H9 (cell line): Measurements from ENCODE around the gene FAM241A. TPM values are rescaled to one million over a fixed set of nuclear protein-coding genes. Genes with fewer than 3 reads are reported as not detected.

Experiments
- DNase-seq: peaks from one replicate; pipeline ENCODE4 v3.0.0-alpha.2; 2017
- H2AFZ ChIP-seq: one replicate; pipeline ENCODE4 v1.6.1; 2013; ENCODE audit warnings: mild to moderate bottlenecking, low read length, control low read depth, moderate library complexity
- H2AK5ac ChIP-seq: 2 replicates; pipeline ENCODE4 v1.6.1; 2013; ENCODE audit warnings: low read length, control low read depth, mixed read lengths; ENCODE audit not compliant: insufficient read length
- H2BK120ac ChIP-seq: one replicate; pipeline ENCODE4 v1.6.1; 2013; ENCODE audit warnings: low read depth, mild to moderate bottlenecking, low read length, control low read depth, inconsistent platforms; ENCODE audit not compliant: poor library complexity, severe bottlenecking
- H2BK12ac ChIP-seq: 2 replicates; pipeline ENCODE4 v1.6.1; 2013; ENCODE audit warnings: low read length, control low read depth, mixed read lengths, low read depth; ENCODE audit not compliant: insufficient read length
- H2BK15ac ChIP-seq: 2 replicates; pipeline ENCODE4 v1.6.1; 2013; ENCODE audit warnings: low read depth, low read length, control low read depth
- H2BK20ac ChIP-seq: one replicate; pipeline ENCODE4 v1.6.1; 2013; ENCODE audit warnings: low read depth, mild to moderate bottlenecking, low read length, control low read depth, inconsistent platforms; ENCODE audit not compliant: poor library complexity, severe bottlenecking
- H2BK5ac ChIP-seq: 2 replicates; pipeline ENCODE4 v1.6.1; 2013; ENCODE audit warnings: low read length, control low read depth, mixed read lengths; ENCODE audit not compliant: insufficient read length
- H3K14ac ChIP-seq: 2 replicates; pipeline ENCODE4 v1.6.1; 2013; ENCODE audit warnings: low read length, control low read depth; ENCODE audit not compliant: insufficient read depth
- H3K18ac ChIP-seq: 2 replicates; pipeline ENCODE4 v1.6.1; 2013; ENCODE audit warnings: low read depth, mild to moderate bottlenecking, mixed read lengths, low read length, control low read depth; ENCODE audit not compliant: insufficient read length
- H3K23ac ChIP-seq: 2 replicates; pipeline ENCODE4 v1.6.1; 2013; ENCODE audit warnings: low read length, control low read depth, mixed read lengths, low read depth; ENCODE audit not compliant: insufficient read length
- H3K23me2 ChIP-seq: 2 replicates; pipeline ENCODE4 v1.6.1; 2013; ENCODE audit warnings: low read depth, mild to moderate bottlenecking, mixed read lengths, low read length, control low read depth; ENCODE audit not compliant: insufficient read length, poor library complexity, severe bottlenecking
- H3K27ac ChIP-seq: 2 replicates; pipeline ENCODE4 v1.5.1; 2013; ENCODE audit warnings: low read length, control low read depth, mixed read lengths, low read depth; ENCODE audit not compliant: insufficient read length
- H3K27me3 ChIP-seq: 2 replicates; pipeline ENCODE4 v1.6.1; 2013; ENCODE audit warnings: low read length, control low read depth, inconsistent platforms; ENCODE audit not compliant: insufficient read depth
- H3K4ac ChIP-seq: 2 replicates; pipeline ENCODE4 v1.6.1; 2013; ENCODE audit warnings: low read depth, mild to moderate bottlenecking, control low read depth, inconsistent platforms, low read length, moderate library complexity
- H3K4me1 ChIP-seq: 2 replicates; pipeline ENCODE4 v1.6.1; 2013; ENCODE audit warnings: low read length, control low read depth, inconsistent platforms; ENCODE audit not compliant: insufficient read depth
- H3K4me2 ChIP-seq: 2 replicates; pipeline ENCODE4 v1.6.1; 2013; ENCODE audit warnings: low read length, control low read depth, mixed read lengths; ENCODE audit not compliant: insufficient read length, insufficient read depth
- H3K56ac ChIP-seq: 2 replicates; pipeline ENCODE4 v1.6.1; 2013; ENCODE audit warnings: low read depth, mild to moderate bottlenecking, mixed read lengths, low read length, control low read depth; ENCODE audit not compliant: insufficient read length
- H3K79me1 ChIP-seq: 2 replicates; pipeline ENCODE4 v1.6.1; 2013; ENCODE audit warnings: low read depth, mild to moderate bottlenecking, moderate library complexity, low read length, control low read depth, inconsistent platforms; ENCODE audit not compliant: insufficient read depth, poor library complexity, severe bottlenecking
- H3K79me2 ChIP-seq: 2 replicates; pipeline ENCODE4 v1.6.1; 2013; ENCODE audit warnings: low read length, control low read depth, inconsistent platforms; ENCODE audit not compliant: insufficient read depth
- H3K9ac ChIP-seq: 2 replicates; pipeline ENCODE4 v1.6.1; 2013; ENCODE audit warnings: low read length, control low read depth, mixed read lengths; ENCODE audit not compliant: insufficient read length; ENCODE audit errors: extremely low read depth
- H3K9me3 ChIP-seq: one replicate; pipeline ENCODE4 v1.6.1; 2013; ENCODE audit warnings: low read depth, low read length, inconsistent platforms; ENCODE audit not compliant: control insufficient read depth
- H3T11ph ChIP-seq: one replicate; pipeline ENCODE4 v1.6.1; 2013; ENCODE audit warnings: mild to moderate bottlenecking, low read length, control low read depth, inconsistent platforms
- H4K20me1 ChIP-seq: one replicate; pipeline ENCODE4 v1.6.1; 2013; ENCODE audit not compliant: control insufficient read depth, insufficient read length, insufficient read depth
- H4K5ac ChIP-seq: 2 replicates; pipeline ENCODE4 v1.6.1; 2013; ENCODE audit warnings: low read depth, mild to moderate bottlenecking, mixed read lengths, low read length, control low read depth; ENCODE audit not compliant: insufficient read length
- H4K8ac ChIP-seq: replicated peaks from 2 replicates; pipeline ENCODE4 v1.6.1; 2013; ENCODE audit warnings: low read length, control low read depth, mixed read lengths, low read depth; ENCODE audit not compliant: insufficient read length
- H4K91ac ChIP-seq: 2 replicates; pipeline ENCODE4 v1.6.1; 2013; ENCODE audit warnings: low read depth, mild to moderate bottlenecking, moderate library complexity, mixed read lengths, low read length, control low read depth; ENCODE audit not compliant: insufficient read length
- H3K27ac Mint-ChIP-seq, 3 experiments: 2 replicates in 2 of 3; 3 replicates in 1 of 3; pipeline ENCODE4 v1.8.0; 2020 to 2021; ENCODE audit warnings: mixed read lengths in 3 of 3, mild to moderate bottlenecking in 1 of 3, moderate library complexity in 1 of 3
- H3K27me3 Mint-ChIP-seq: 2 replicates; pipeline ENCODE4 v1.8.0; 2021; ENCODE audit warnings: low read depth, mild to moderate bottlenecking, moderate library complexity, mixed read lengths
- H3K36me3 Mint-ChIP-seq, 3 experiments: 2 replicates in 2 of 3; 3 replicates in 1 of 3; pipeline ENCODE4 v1.8.0; 2020 to 2021; ENCODE audit warnings: low read depth in 3 of 3, mixed read lengths in 3 of 3; ENCODE audit not compliant: insufficient read depth in 1 of 3
- H3K4me1 Mint-ChIP-seq, 2 experiments: 2 replicates each; pipeline ENCODE4 v1.8.0; 2020; ENCODE audit warnings: mixed read lengths in 2 of 2
- H3K4me3 Mint-ChIP-seq, 2 experiments: 2 replicates in 1 of 2; 3 replicates in 1 of 2; pipeline ENCODE4 v1.8.0; 2020 to 2021; ENCODE audit warnings: mild to moderate bottlenecking in 2 of 2, mixed read lengths in 2 of 2, moderate library complexity in 1 of 2
- H3K9me3 Mint-ChIP-seq, 2 experiments: 2 replicates in 1 of 2; 3 replicates in 1 of 2; pipeline ENCODE4 v1.8.0; 2020; ENCODE audit warnings: mild to moderate bottlenecking in 2 of 2, mixed read lengths in 2 of 2, moderate library complexity in 1 of 2
- WGBS: extraction: QIAGEN DNeasy Blood & Tissue Kit; methylation state at CpG from one replicate; pipeline ENCODE4 v1.1.7; 2013; ENCODE audit warnings: missing lambda C conversion rate, low lambda C conversion rate, mixed read lengths; ENCODE audit not compliant: insufficient read length; ENCODE audit errors: extremely low coverage; 5-methylcytosine and 5-hydroxymethylcytosine counted together
- total RNA-seq: library from RNA; stranded (reverse); gene quantifications from 2 replicates; pipeline ENCODE4 v1.2.1, GENCODE V29; 2021
- TF ChIP-seq, protein P1 (sequence below): fragments of 200-600 bp; sonication (generic); conservative IDR thresholded peaks from 3 replicates; pipeline ENCODE4 v1.8.0; 2021; ENCODE audit warnings: antibody characterized with exemption, mild to moderate bottlenecking

Gene FAM241A
- total RNA-seq, 1 experiment from 2014 or later, result 0.13 TPM

DNA sequence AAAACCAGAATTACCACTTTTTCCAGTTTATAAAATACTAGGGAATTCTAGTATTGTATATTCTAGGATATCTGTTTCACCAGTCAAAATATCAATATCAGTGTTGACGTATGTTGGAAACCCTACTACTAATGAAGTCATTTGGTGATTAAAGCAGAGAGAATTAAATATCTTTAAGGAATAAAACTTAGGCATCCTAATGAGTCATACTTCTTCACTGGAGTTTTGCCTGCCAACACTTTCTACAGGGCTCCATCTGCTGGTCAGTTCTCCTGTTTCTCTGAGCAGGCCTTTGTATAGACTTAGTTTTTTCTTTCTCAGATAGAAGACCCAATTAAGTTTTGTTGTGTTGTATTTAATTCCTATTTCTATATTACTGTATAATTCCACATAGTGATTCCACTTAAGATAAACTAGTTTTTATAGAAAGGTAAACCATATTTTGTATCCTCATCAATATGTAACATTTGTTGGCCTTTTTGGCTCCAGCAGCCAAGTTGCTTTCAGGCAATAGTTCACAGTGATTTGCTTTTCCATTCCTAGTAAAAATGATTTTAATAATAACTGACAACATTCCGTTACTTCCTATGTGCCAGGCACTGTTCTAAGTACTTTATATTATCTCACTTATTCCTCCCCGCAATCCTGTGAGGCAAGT, 89.8 kb downstream of the FAM241A start:
- Histone ChIP-seq H3K4ac (no peak overlapping the region), H3K4me2 (no peak overlapping the region), H3K4me1 (0 out of 2 replicates have a peak, but pooled peaks cover 2% of the 10 kb centered on the region), H2BK20ac (no peak overlapping the region), H4K91ac (no peak overlapping the region), H2AK5ac (no peak overlapping the region), H3K79me2 (peaks cover 10% of the 10 kb centered on the region; the same call in 1 of the 2 replicates), H4K8ac (no peak overlapping the region), H3K23ac (no peak overlapping the region), H3K27ac (no peak overlapping the region), H4K5ac (no peak overlapping the region), H3K14ac (no peak overlapping the region), H2BK120ac (no peak overlapping the region), H3K9ac (no peak overlapping the region), H2AFZ (no peak overlapping the region), H2BK12ac (no peak overlapping the region), H4K20me1 (peaks cover 2% of the 10 kb centered on the region), H3K56ac (no peak overlapping the region), H2BK15ac (no peak overlapping the region), H3T11ph (no peak overlapping the region), H3K27me3 (no peaks in the 10 kb centered on the region), H3K18ac (no peak overlapping the region), H3K9me3 (no peaks in the 10 kb centered on the region), H2BK5ac (no peak overlapping the region), H3K79me1 (no peaks in the 10 kb centered on the region), H3K23me2 (peaks cover 9% of the 10 kb centered on the region)
- Mint-ChIP-seq H3K27me3 (no peaks in the 10 kb centered on the region), H3K4me1 (peaks cover 23 to 38% of the 10 kb centered on the region in 2 experiments), H3K36me3 (0 out of 7 replicates have a peak, but pooled peaks cover 0 to 1% (median 0%) of the 10 kb centered on the region in 3 experiments), H3K27ac (no peak overlapping the region), H3K4me3 (no peak overlapping the region), H3K9me3 (no peaks in the 10 kb centered on the region; a peak in 1 of 5 replicates)
- peak; percentile 42 for DNase-seq
- WGBS, result no CpG with 5 or more reads among the region's 3 CpGs
- TF ChIP-seq, protein P1, sequence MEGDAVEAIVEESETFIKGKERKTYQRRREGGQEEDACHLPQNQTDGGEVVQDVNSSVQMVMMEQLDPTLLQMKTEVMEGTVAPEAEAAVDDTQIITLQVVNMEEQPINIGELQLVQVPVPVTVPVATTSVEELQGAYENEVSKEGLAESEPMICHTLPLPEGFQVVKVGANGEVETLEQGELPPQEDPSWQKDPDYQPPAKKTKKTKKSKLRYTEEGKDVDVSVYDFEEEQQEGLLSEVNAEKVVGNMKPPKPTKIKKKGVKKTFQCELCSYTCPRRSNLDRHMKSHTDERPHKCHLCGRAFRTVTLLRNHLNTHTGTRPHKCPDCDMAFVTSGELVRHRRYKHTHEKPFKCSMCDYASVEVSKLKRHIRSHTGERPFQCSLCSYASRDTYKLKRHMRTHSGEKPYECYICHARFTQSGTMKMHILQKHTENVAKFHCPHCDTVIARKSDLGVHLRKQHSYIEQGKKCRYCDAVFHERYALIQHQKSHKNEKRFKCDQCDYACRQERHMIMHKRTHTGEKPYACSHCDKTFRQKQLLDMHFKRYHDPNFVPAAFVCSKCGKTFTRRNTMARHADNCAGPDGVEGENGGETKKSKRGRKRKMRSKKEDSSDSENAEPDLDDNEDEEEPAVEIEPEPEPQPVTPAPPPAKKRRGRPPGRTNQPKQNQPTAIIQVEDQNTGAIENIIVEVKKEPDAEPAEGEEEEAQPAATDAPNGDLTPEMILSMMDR, result peak; percentile 83
